Ovary (tissue), 9 donors: ENCODE results near the gene ZPBP. TPM values are rescaled to one million over a fixed set of nuclear protein-coding genes. Genes with fewer than 3 reads are reported as not detected.

Experiments used
- DNase-seq, 5 donors: peaks; one replicate each; pipeline ENCODE4 v3.0.0-alpha.2; 2019 to 2020
- H3K27ac ChIP-seq, 2 donors: fragments of 200-600 bp; one replicate each; pipeline versions ENCODE4 v1.5.1 to v1.8.0; 2019 to 2022
- H3K27me3 ChIP-seq: fragments of 200-600 bp; one replicate; pipeline ENCODE4 v1.8.0; 2022
- H3K36me3 ChIP-seq: fragments of 200-600 bp; sonication (generic); one replicate; pipeline ENCODE4 v1.5.1; 2019
- H3K4me1 ChIP-seq: one replicate; pipeline ENCODE4 v1.8.1; 2013; ENCODE audit warnings: mild to moderate bottlenecking, moderate library complexity; ENCODE audit not compliant: insufficient read depth
- H3K4me3 ChIP-seq: fragments of 200-600 bp; sonication (generic); one replicate; pipeline ENCODE4 v1.5.1; 2017
- H3K9me3 ChIP-seq, 2 donors: fragments of 200-600 bp in 1 of 2; sonication (generic) in 1 of 2; one replicate each; pipeline versions ENCODE4 v1.5.1 to v1.8.1; 2013 to 2019; ENCODE audit warnings: mild to moderate bottlenecking in 1 of 2, moderate library complexity in 1 of 2
- CTCF ChIP-seq, 3 donors: fragments of 450-650 bp in 2 of 3; fragments of 200-600 bp in 1 of 3; IDR thresholded peaks; one replicate each; pipeline versions ENCODE4 v1.5.1 to v1.8.0; 2016 to 2022; ENCODE audit warnings: antibody characterized with exemption in 3 of 3, mild to moderate bottlenecking in 1 of 3
- EP300 ChIP-seq: sonication (generic); formaldehyde crosslinking; IDR thresholded peaks from one replicate; pipeline ENCODE4 v1.6.1; 2017; ENCODE audit warnings: antibody characterized with exemption
- POLR2A ChIP-seq: fragments of 450-650 bp; IDR thresholded peaks from one replicate; pipeline ENCODE4 v1.6.1; 2017; ENCODE audit warnings: antibody characterized with exemption, mild to moderate bottlenecking, moderate library complexity
- WGBS, 3 donors: extraction: QIAGEN DNeasy Blood & Tissue Kit in 1 of 3; methylation state at CpG; one replicate each; pipeline versions ENCODE4 v1.1.5 to v1.1.7; 2013 to 2017; 5-methylcytosine and 5-hydroxymethylcytosine counted together
- intact Hi-C, 4 donors: fragments of 100-400 bp; cut with DNase I; formaldehyde crosslinking; loops; one replicate each; pipeline versions ENCODE4 v1.11.0 to v1.15.1; 2022 to 2023
- polyA plus RNA-seq, 2 donors: library from polyadenylated mRNA; stranded (reverse); fragments of 200-250 nt in 1 of 2; fragments of 350-450 nt in 1 of 2; fragmentation: Illumina TruSeq in 1 of 2; extraction: RNeasy Lipid Tissue Mini Kit (QIAGEN cat#74804) in 1 of 2; gene quantifications; one replicate each; pipeline ENCODE4 v1.2.3, GENCODE V29; 2013 to 2014
- total RNA-seq, 7 donors: library from RNA; depleted of rRNA in 2 of 7; stranded (reverse); fragments of >200 nt in 2 of 7; fragmentation: NEBNext Ultra II Directional in 3 of 7; extraction: Animal tissue kit (Norgen Biotek cat#: 25700) in 3 of 7; gene quantifications; one replicate each; pipeline versions ENCODE4 v1.1.0 to v1.2.4, GENCODE V29; 2016 to 2023
- donor health status: DM: no; HTN: no; CAD: no; lungs with moderate emphysema.
- donor health status: DM: no; HTN: no; CAD: no.
- donor health status: Bipolar disorder and iron deficiency.
- donor health status: DM: yes; HTN: yes; CAD: no.
- donor health status: DM: no; HTN: no; CAD: no.
- donor health status: DM: yes; HTN: yes; CAD: no.

Gene ZPBP
- total and polyA plus RNA-seq, 9 donors = 0.24 to 1.8 (median 0.69) TPM; not detected in 3

- WGBS, 3 donors = 87 to 94% (median 91%) methylated on average over 9 of the region's 9 CpGs
Observed at GRCh38 chr7:49980465-49980864, 112.6 kb downstream of the ZPBP start.

DNA sequence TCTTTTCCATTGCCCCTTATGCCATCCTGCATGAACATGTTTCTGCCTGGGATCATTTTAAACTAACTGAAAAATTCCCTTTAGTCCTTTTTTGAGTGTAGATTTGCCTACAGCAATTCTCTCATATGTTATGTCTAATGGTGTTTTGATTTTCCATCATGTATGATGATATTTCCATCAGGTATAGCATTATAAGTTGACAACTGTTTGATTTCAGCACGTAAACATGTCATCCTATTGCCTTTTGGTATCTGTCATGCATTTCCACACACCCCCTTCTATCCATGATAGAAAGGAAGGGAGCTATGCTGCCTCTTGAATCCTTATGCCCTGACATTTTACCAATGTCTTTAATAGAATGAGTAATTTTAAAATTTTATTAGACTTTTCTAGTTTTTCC, 116.8 kb downstream of the ZPBP start:
- no peaks in the 10 kb centered on the region for H3K4me1 ChIP-seq
- no peak for DNase-seq
- intact Hi-C loops = no loop called here
- no peaks in the 10 kb centered on the region for H3K36me3 ChIP-seq
- WGBS, 3 donors = 80 to 87% (median 82%) methylated on average over 1 of the region's 1 CpG
- no peaks in the 10 kb centered on the region for H3K27me3 ChIP-seq
- H3K27ac ChIP-seq = no peak overlapping the region
- H3K4me3 ChIP-seq = no peak overlapping the region
- TF ChIP-seq EP300 (no peak), POLR2A (no peak), CTCF (IDR thresholded peaks at IDR 0.05) (no peak)
- H3K9me3 ChIP-seq = no peaks in the 10 kb centered on the region

More at GRCh38 chr7:49980465-49980864, 112.6 kb downstream of the ZPBP start:
- no peak overlapping the region for H3K27ac ChIP-seq
- no peak overlapping the region for H3K4me3 ChIP-seq
- no peaks in the 10 kb centered on the region for H3K9me3 ChIP-seq
- no peaks in the 10 kb centered on the region for H3K4me1 ChIP-seq
- TF ChIP-seq POLR2A (no peak), CTCF (IDR thresholded peaks at IDR 0.05) (no peak), EP300 (no peak)
- no peaks in the 10 kb centered on the region for H3K36me3 ChIP-seq
- intact Hi-C loops = no loop called here
- no peaks in the 10 kb centered on the region for H3K27me3 ChIP-seq
- no peak for DNase-seq

DNA sequence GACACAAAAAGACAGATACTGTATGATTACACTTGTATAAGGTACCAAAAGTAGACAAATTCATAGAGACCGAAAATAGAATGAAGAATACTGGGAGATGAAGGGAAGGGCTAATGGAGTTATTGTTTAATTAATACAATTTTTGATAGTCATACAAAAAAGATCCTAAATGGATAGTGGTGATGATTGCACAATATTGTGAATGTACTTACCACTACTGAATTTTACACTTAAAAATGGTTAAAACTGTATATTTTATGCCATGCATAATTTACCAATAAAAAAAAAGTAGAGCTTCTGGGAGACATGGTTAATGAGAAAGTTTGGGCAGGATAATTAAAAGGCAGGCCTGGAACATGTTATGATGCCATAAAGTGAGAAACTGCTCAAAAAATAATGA, 119.0 kb downstream of the ZPBP start:
- H3K27ac ChIP-seq = no peak overlapping the region
- no peak for DNase-seq
- 91 to 96% (median 94%) methylated on average over 1 of the region's 1 CpG for WGBS, 3 donors
- no peak for TF ChIP-seq EP300
- TF ChIP-seq POLR2A = no peak
- no peak for TF ChIP-seq CTCF (IDR thresholded peaks at IDR 0.05)
- intact Hi-C loops = no loop called here
- no peaks in the 10 kb centered on the region for H3K4me1 ChIP-seq
- H3K27me3 ChIP-seq = no peaks in the 10 kb centered on the region
- no peak overlapping the region for H3K4me3 ChIP-seq
- no peaks in the 10 kb centered on the region for H3K9me3 ChIP-seq
- no peaks in the 10 kb centered on the region for H3K36me3 ChIP-seq

DNA sequence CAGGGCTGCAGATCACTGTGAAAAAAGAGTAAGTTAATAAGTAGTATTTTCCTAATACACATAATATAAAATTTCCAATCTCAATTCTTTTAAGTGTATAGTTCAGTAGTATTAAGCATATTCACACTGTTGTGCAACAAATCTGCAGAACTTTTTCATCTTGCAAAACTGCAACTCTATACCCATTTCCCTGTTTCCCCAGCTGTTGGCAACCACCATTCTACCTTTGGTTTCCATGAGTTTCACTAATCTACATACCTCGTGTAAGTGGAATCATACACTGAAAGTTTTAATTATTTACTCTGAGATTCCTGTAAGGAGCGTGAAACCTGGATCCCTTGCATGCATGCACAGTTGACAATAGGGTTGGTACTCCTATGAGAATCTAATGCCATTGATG, 155.4 kb downstream of the ZPBP start:
- Histone ChIP-seq H3K9me3 (no peaks in the 10 kb centered on the region), H3K4me1 (no peaks in the 10 kb centered on the region), H3K4me3 (no peak overlapping the region), H3K27ac (no peak overlapping the region), H3K27me3 (no peaks in the 10 kb centered on the region), H3K36me3 (no peaks in the 10 kb centered on the region)
- DNase-seq = no peak
- WGBS, 3 donors = 83 to 87% (median 86%) methylated on average over 2 of the region's 2 CpGs
- intact Hi-C loops = no loop called here
- TF ChIP-seq CTCF (IDR thresholded peaks at IDR 0.05) = no peak
- no peak for TF ChIP-seq EP300
- TF ChIP-seq POLR2A = no peak

DNA sequence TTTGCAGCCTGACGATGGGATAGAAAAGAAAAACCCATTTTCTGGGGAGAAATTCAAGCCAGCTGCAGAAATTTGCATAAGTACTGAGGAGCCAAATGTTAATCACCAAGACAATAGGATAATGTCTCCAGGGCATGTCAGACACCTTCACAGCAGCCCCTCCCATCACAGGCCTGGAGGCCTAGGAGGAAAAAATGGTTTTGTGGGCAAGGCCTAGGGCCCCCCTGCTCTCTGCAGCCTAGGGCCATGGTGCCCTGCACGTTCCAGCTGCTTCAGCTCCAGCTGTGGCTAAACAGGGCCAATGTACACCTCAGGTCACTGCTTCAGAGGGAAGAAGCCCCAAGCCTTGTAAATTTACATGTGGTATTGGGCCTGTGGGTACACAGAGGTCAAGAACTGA, 161.4 kb downstream of the ZPBP start:
- Histone ChIP-seq H3K4me1 (no peaks in the 10 kb centered on the region), H3K4me3 (no peak overlapping the region), H3K9me3 (peaks cover 0 to 3% of the 10 kb centered on the region in 2 donors), H3K27ac (no peak overlapping the region), H3K36me3 (no peaks in the 10 kb centered on the region), H3K27me3 (no peaks in the 10 kb centered on the region)
- WGBS, 3 donors = 87 to 88% (median 87%) methylated on average over 2 of the region's 2 CpGs
- no peak for DNase-seq
- intact Hi-C loops = no loop called here
- no peak for TF ChIP-seq EP300
- TF ChIP-seq CTCF (IDR thresholded peaks at IDR 0.05) = no peak
- TF ChIP-seq POLR2A = no peak
